Endothelial cell (in vitro differentiated cells): ENCODE results near the gene CDH23. TPM values are rescaled to one million over a fixed set of nuclear protein-coding genes. Genes with fewer than 3 reads are reported as not detected.

Source experiments
- DNase-seq: peaks from one replicate; pipeline ENCODE4 v3.0.0; 2021; ENCODE audit warnings: low spot score
- H3K27ac Mint-ChIP-seq: one replicate; pipeline ENCODE4 v1.8.0; 2021; ENCODE audit warnings: mixed read lengths, inconsistent platforms; ENCODE audit not compliant: unreplicated experiment
- H3K27me3 Mint-ChIP-seq: one replicate; pipeline ENCODE4 v1.8.0; 2021; ENCODE audit warnings: mild to moderate bottlenecking, moderate library complexity, mixed read lengths, inconsistent platforms; ENCODE audit not compliant: unreplicated experiment
- H3K36me3 Mint-ChIP-seq: one replicate; pipeline ENCODE4 v1.8.0; 2021; ENCODE audit warnings: mild to moderate bottlenecking, low read depth, mixed read lengths, inconsistent platforms; ENCODE audit not compliant: unreplicated experiment
- H3K4me1 Mint-ChIP-seq: one replicate; pipeline ENCODE4 v1.8.0; 2021; ENCODE audit warnings: mild to moderate bottlenecking, mixed read lengths, inconsistent platforms; ENCODE audit not compliant: unreplicated experiment
- H3K4me3 Mint-ChIP-seq: one replicate; pipeline ENCODE4 v1.8.0; 2021; ENCODE audit warnings: mild to moderate bottlenecking, mixed read lengths, inconsistent platforms; ENCODE audit not compliant: unreplicated experiment
- H3K9me3 Mint-ChIP-seq: one replicate; pipeline ENCODE4 v1.8.0; 2021; ENCODE audit warnings: mixed read lengths, inconsistent platforms; ENCODE audit not compliant: unreplicated experiment
- total RNA-seq: library from RNA; stranded (reverse); fragmentation: NEBNext Ultra II Directional; extraction: Animal tissue kit (Norgen Biotek cat#: 25700); gene quantifications from one replicate; pipeline ENCODE4 v1.2.1, GENCODE V29; 2021; ENCODE audit not compliant: unreplicated experiment
- TF ChIP-seq, protein P1 (sequence below): fragments of 200-600 bp; sonication (generic); IDR thresholded peaks from one replicate; pipeline ENCODE4 v1.5.0; 2021; ENCODE audit warnings: antibody characterized with exemption; ENCODE audit not compliant: unreplicated experiment

The CDH23 gene
- total RNA-seq, 1 donor from 2014 or later = 0.54 TPM

DNA sequence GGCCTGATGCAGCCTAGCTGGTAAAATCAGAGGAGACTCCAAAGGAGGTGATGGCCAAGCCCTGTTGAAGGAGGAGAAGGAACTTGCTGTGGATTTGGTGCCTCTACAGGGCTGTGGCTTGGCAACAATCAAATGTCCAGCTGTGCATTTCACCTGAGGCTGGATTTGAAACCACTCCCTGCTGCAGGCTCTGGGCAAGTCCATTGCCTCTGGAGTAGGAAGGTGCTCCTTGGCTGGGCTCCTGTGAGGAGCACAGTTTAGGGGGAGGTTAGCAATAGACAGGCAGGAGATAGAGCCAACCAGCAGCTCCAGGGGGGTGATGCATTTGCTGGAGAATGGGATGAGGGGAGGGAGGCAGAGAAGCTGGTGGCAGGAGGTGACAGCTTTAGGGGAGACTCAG, 26.5 kb downstream of the CDH23 start:
- peaks cover 8% of the 10 kb centered on the region for H3K27me3 Mint-ChIP-seq
- DNase-seq = no peak
- no peak overlapping the region for H3K4me3 Mint-ChIP-seq
- H3K27ac Mint-ChIP-seq = no peak overlapping the region
- no peaks in the 10 kb centered on the region for H3K36me3 Mint-ChIP-seq
- no peaks in the 10 kb centered on the region for H3K9me3 Mint-ChIP-seq
- peaks cover 5% of the 10 kb centered on the region for H3K4me1 Mint-ChIP-seq
- TF ChIP-seq, protein P1, sequence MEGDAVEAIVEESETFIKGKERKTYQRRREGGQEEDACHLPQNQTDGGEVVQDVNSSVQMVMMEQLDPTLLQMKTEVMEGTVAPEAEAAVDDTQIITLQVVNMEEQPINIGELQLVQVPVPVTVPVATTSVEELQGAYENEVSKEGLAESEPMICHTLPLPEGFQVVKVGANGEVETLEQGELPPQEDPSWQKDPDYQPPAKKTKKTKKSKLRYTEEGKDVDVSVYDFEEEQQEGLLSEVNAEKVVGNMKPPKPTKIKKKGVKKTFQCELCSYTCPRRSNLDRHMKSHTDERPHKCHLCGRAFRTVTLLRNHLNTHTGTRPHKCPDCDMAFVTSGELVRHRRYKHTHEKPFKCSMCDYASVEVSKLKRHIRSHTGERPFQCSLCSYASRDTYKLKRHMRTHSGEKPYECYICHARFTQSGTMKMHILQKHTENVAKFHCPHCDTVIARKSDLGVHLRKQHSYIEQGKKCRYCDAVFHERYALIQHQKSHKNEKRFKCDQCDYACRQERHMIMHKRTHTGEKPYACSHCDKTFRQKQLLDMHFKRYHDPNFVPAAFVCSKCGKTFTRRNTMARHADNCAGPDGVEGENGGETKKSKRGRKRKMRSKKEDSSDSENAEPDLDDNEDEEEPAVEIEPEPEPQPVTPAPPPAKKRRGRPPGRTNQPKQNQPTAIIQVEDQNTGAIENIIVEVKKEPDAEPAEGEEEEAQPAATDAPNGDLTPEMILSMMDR = no peak

DNA sequence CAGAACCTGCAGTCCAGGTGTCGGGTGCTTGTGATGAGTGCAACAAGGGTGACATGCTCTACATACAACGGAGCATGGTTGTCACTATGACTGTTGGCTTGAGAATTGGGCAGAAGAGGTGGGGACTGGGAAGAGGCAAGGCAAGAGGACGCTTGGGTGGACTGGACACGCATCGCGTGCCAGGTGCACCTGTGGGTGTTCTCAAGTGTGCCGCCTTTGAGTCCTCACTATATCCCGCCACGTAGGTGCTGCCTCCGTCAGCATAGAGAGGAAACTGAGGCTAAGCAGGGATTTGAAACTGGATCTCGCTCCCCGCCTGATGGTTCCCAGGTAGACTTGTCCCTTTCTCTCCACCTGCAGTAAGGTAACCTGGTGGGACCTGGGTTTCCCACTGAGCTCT, 27.2 kb downstream of the CDH23 start:
- Mint-ChIP-seq H3K27me3 (peaks cover 8% of the 10 kb centered on the region), H3K4me1 (peaks cover 5% of the 10 kb centered on the region), H3K9me3 (no peaks in the 10 kb centered on the region), H3K36me3 (no peaks in the 10 kb centered on the region), H3K4me3 (no peak overlapping the region), H3K27ac (no peak overlapping the region)
- TF ChIP-seq, protein P1 = no peak
- DNase-seq = no peak

DNA sequence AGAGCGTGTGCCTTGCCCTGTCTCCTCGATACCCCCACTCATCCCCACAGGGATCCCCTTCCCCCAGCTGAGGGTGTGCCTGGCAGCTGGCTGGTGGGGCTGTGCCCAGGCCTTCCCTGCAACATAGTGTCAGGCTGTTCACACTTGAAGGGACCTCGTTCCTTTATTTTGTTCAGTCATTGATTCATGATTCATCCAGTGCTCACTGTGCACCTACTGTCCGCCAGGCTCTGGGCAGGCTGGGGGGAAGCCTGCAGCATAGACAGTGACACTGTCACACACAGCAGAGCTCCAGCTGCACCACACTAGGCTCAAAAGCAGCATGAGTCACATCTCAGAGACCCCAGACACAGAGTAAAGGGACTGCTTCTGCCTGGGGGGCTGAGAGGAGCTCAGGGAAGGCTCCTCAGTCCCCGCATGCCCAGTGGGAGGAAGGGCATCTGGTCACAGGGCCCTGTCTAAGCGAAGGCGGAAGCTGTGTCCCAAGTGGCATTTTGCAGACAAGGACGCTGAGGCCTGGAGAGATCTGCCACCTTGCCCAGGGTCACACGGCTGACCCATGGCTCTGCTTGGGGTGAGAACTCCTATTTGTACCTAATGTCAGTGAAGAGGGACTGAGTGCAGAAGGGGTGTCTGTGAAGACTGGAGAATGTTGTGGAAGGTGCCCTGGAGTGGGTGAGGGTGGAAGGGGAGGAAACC, 27.9 kb downstream of the CDH23 start:
- H3K4me3 Mint-ChIP-seq = no peak overlapping the region
- DNase-seq = no peak
- TF ChIP-seq, protein P1 = no peak
- H3K9me3 Mint-ChIP-seq = no peaks in the 10 kb centered on the region
- peaks cover 5% of the 10 kb centered on the region for H3K4me1 Mint-ChIP-seq
- no peaks in the 10 kb centered on the region for H3K36me3 Mint-ChIP-seq
- H3K27ac Mint-ChIP-seq = no peak overlapping the region
- H3K27me3 Mint-ChIP-seq = peaks cover 8% of the 10 kb centered on the region

DNA sequence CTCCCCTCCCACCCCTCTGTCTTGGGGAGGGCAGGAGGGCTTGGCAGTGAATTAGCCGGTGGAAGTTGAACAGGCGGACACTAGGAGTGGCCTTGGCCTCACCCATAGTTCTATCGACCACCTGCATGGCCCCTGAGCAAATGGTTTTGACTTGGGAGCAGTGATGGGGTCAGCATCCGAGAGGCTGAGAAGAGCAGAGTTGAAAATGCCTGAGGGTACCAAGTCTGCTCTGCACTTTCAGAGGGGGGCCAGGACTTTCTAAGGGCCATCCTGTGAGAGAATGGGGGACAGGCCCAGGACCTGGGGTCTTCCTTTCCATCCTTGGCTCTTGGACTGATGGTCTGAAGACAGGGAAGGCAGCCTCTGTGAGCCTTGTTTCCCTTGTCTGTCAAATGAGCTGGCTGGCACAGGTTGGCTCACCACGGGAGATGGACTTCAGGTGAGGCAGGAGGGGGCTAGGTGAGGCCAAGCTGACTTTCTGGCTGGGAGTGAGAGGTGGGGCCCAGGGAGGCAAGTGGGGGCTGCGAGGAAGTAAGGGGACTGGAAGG, 29.4 kb downstream of the CDH23 start:
- H3K9me3 Mint-ChIP-seq = no peaks in the 10 kb centered on the region
- DNase-seq = no peak
- no peak overlapping the region for H3K27ac Mint-ChIP-seq
- H3K4me3 Mint-ChIP-seq = no peak overlapping the region
- H3K4me1 Mint-ChIP-seq = peaks cover 5% of the 10 kb centered on the region
- H3K36me3 Mint-ChIP-seq = no peaks in the 10 kb centered on the region
- peaks cover 10% of the 10 kb centered on the region for H3K27me3 Mint-ChIP-seq
- TF ChIP-seq, protein P1 = no peak

DNA sequence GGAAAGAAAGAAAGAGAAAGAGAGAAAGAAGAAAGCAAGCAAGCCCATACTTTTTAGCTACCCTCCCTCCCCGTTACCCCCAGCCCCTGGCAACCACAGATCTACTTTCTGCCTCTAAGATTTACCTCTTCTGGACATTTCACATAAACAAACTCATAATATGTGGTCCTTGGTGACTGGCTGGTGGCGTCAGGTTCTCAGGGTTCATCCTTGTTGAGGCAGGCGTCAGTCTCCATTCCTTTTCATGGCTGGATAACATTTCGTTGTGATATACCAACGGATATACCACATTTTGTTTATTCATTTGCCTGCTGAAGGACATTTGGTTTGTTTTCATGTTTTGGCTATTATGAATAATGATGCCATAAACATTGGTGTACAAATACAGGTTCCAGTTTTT, 30.5 kb downstream of the CDH23 start:
- TF ChIP-seq, protein P1 = no peak
- Mint-ChIP-seq H3K36me3 (no peaks in the 10 kb centered on the region), H3K9me3 (no peaks in the 10 kb centered on the region), H3K27me3 (peaks cover 6% of the 10 kb centered on the region), H3K27ac (no peak overlapping the region), H3K4me3 (no peak overlapping the region), H3K4me1 (peaks cover 8% of the 10 kb centered on the region)
- no peak for DNase-seq
